Testis (tissue), 3 donors: ENCODE data around the gene PRSS27. TPM values are rescaled to one million over a fixed set of nuclear protein-coding genes. Genes with fewer than 3 reads are reported as not detected.
A peak's percentile ranks its signal among the peaks of the same experiment; 100 is the strongest.
"Not testable (repeated sequence)": the region's sequence is repeated elsewhere in the genome, so short reads cannot be mapped to it uniquely, and the experiment has no call there.

Source experiments
- DNase-seq: peaks from one replicate; pipeline ENCODE4 v3.0.0-alpha.2; 2019
- H3K27ac ChIP-seq, 2 donors: fragments of 200-600 bp; sonication (generic); one replicate each; pipeline ENCODE4 v1.5.1; 2019
- H3K27me3 ChIP-seq: fragments of 200-600 bp; sonication (generic); one replicate; pipeline ENCODE4 v1.5.1; 2019
- H3K36me3 ChIP-seq: fragments of 200-600 bp; sonication (generic); one replicate; pipeline ENCODE4 v1.5.1; 2017; ENCODE audit warnings: low read depth; ENCODE audit errors: missing control alignments
- H3K4me1 ChIP-seq: fragments of 200-600 bp; sonication (generic); one replicate; pipeline ENCODE4 v1.5.1; 2019
- H3K4me3 ChIP-seq, 2 donors: fragments of 200-600 bp; sonication (generic); one replicate each; pipeline ENCODE4 v1.5.1; 2017 to 2019
- H3K9me3 ChIP-seq: fragments of 200-600 bp; sonication (generic); one replicate; pipeline ENCODE4 v1.5.1; 2017
- POLR2A ChIP-seq: fragments of 450-650 bp; IDR thresholded peaks from one replicate; pipeline ENCODE4 v1.6.1; 2017; ENCODE audit warnings: antibody characterized with exemption, mild to moderate bottlenecking, moderate library complexity
- WGBS, 2 donors: methylation state at CpG; one replicate each; pipeline ENCODE4 v1.1.5; 2018; 5-methylcytosine and 5-hydroxymethylcytosine counted together
- intact Hi-C: fragments of 100-400 bp; cut with DNase I; formaldehyde crosslinking; loops from one replicate; pipeline ENCODE4 v1.15.1; 2023; ENCODE audit warnings: low total_unique reads
- polyA plus RNA-seq: library from polyadenylated mRNA; stranded (reverse); fragments of 350-450 nt; fragmentation: Illumina TruSeq; extraction: RNeasy Lipid Tissue Mini Kit (QIAGEN cat#74804); gene quantifications from one replicate; pipeline ENCODE4 v1.2.3, GENCODE V29; 2014; ENCODE audit warnings: low read depth, low replicate concordance; ENCODE audit not compliant: insufficient read depth
- total RNA-seq, 2 donors: library from RNA; depleted of rRNA; stranded (reverse); fragments of >200 nt; gene quantifications; one replicate each; pipeline ENCODE4 v1.2.3, GENCODE V29; 2016
- TF ChIP-seq, protein P1 (sequence below), 3 experiments: fragments of 450-650 bp in 2 of 3; fragments of 200-600 bp in 1 of 3; sonication (generic) in 1 of 3; IDR thresholded peaks; one replicate each; pipeline ENCODE4 v1.5.1; 2016 to 2019; ENCODE audit warnings: antibody characterized with exemption in 3 of 3, mild to moderate bottlenecking in 2 of 3, moderate library complexity in 1 of 3

PRSS27 gene
- total and polyA plus RNA-seq, 3 donors from 2014 or later: 4.3 to 6.7 (median 6.4) TPM

DNA sequence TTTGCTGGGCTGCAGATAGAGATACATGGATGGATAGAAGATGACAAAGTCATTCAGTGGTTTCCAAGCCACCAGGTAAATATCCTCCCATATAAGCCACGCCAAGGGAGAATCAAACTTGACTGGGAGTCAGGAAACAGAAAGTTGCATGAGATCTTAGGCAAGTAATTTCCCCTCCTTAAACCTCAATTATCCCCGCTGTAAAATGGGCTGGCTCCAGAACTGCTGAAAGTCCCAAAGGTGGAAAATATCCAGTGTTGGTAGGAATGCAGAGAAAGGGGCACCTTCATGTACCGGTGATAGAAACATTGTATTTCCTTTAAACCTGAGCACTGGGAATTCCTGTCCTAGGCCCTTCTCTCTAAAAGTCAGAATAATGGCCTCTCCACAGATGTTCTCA lies 43.1 kb downstream of the PRSS27 start:
- DNase-seq, H3K27me3 ChIP-seq, H3K4me3 ChIP-seq, H3K27ac ChIP-seq, H3K9me3 ChIP-seq, intact Hi-C loops, H3K36me3 ChIP-seq: not testable (repeated sequence)
- peaks cover 12% of the 10 kb centered on the region for H3K4me1 ChIP-seq
- 83 to 87% methylated on average over 3 of the region's 3 CpGs for WGBS, 2 donors

DNA sequence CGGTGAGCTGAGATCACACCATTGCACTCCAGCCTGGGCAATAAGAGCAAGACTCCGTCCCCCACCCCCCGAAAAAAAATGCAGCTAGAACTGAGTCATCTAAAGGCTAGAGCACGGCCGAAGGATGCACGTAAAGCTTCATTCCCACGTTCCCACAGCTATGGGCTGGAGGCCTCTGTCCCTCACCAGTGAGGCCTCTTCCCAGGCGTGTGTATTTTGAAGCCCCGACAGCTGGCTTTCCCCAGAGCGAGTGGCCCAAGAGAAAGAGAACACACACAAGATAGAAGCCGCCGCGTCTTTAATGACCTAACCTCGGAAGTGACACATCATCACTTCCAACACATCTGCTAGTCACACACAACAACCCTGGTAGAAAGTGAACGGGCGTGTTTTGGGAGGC lies 44.3 kb downstream of the PRSS27 start:
- WGBS, 2 donors: 85 to 87% methylated on average over 16 of the region's 16 CpGs
- no peaks in the 10 kb centered on the region for H3K36me3 ChIP-seq
- no peak overlapping the region for H3K27ac ChIP-seq
- no peak for TF ChIP-seq POLR2A
- TF ChIP-seq, protein P1, sequence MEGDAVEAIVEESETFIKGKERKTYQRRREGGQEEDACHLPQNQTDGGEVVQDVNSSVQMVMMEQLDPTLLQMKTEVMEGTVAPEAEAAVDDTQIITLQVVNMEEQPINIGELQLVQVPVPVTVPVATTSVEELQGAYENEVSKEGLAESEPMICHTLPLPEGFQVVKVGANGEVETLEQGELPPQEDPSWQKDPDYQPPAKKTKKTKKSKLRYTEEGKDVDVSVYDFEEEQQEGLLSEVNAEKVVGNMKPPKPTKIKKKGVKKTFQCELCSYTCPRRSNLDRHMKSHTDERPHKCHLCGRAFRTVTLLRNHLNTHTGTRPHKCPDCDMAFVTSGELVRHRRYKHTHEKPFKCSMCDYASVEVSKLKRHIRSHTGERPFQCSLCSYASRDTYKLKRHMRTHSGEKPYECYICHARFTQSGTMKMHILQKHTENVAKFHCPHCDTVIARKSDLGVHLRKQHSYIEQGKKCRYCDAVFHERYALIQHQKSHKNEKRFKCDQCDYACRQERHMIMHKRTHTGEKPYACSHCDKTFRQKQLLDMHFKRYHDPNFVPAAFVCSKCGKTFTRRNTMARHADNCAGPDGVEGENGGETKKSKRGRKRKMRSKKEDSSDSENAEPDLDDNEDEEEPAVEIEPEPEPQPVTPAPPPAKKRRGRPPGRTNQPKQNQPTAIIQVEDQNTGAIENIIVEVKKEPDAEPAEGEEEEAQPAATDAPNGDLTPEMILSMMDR (IDR thresholded peaks at IDR 0.05): no peak
- no peaks in the 10 kb centered on the region for H3K9me3 ChIP-seq
- no peak overlapping the region for H3K4me3 ChIP-seq
- no peaks in the 10 kb centered on the region for H3K27me3 ChIP-seq
- no peak for DNase-seq
- H3K4me1 ChIP-seq: peaks cover 13% of the 10 kb centered on the region
- intact Hi-C loops: no loop called here

DNA sequence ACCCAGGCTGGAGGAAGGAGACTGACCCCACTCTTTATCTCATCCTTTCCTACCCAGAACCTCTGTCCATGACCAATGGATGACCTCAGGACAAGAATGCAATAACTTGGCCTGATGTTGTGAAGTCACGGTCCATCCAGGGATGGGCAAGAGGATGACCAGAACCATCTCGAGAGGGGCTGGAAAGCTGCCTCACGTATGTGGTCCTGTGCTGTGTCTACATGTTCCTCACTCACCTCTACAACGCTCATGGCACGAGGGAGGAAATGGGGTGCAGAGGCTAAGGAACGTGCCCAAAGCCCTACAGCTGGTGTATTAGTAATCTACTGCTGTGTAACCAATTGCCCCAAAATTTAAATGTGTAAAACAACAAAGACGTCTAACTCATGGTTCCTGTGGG lies 45.0 kb downstream of the PRSS27 start:
- no peaks in the 10 kb centered on the region for H3K36me3 ChIP-seq
- no peak overlapping the region for H3K27ac ChIP-seq
- H3K9me3 ChIP-seq: no peaks in the 10 kb centered on the region
- H3K4me1 ChIP-seq: peaks cover 13% of the 10 kb centered on the region
- no peaks in the 10 kb centered on the region for H3K27me3 ChIP-seq
- intact Hi-C loops: no loop called here
- H3K4me3 ChIP-seq: no peak overlapping the region
- TF ChIP-seq POLR2A: no peak
- TF ChIP-seq, protein P1 (IDR thresholded peaks at IDR 0.05): no peak
- WGBS, 2 donors: 72 to 82% methylated on average over 7 of the region's 7 CpGs
- no peak for DNase-seq

DNA sequence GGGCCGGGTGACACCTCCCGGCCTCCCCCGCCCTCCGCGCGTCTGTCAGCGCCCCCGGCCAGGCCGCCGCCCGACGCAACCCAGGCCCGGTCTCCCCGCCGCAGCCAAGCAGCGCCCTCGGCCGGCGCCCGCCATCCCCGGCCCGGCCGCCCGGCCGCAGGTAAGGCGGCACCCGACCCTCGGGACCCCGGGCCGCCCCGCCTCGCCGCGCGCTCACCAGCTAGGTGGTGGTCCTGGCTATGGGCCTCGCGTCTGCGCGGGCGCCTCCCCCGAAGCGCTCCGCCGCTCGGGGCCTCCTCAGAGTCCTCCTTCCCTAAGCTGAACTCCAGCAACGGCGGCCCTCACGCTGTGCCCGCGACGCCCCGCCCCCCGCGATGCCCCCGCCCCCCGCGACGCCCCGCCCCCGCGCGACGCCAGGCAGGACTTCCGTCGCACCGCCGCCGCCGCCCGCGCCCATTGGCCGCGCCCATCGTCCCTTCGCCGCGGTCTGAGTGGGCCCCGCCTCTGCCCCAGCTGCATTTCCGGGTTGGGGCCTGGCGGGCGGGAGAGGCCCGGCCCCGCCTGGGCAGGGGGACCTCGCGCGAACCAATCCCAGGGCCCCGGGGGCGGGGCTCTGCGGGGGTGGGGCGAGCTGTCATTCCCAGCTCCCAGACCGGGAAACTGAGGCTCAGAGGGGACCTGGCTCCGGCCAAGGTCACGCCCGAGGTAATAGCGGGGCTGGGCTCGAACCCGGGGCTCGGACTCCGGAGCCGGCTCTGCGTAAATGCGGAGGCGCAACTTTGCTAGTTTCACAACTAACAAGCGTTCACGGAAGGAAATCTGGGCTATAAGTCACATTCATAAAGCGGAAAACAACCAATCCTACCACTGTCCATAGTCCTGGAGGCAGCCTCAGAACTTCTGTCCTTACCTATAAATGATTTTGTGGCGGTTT lies 46.7 kb downstream of the PRSS27 start:
- WGBS, 2 donors: 1 to 2% methylated on average over 4 to 22 of the region's 107 CpGs
- TF ChIP-seq POLR2A: no peak
- TF ChIP-seq, protein P1 (IDR thresholded peaks at IDR 0.05): no peak
- intact Hi-C loops: no loop called here

DNA sequence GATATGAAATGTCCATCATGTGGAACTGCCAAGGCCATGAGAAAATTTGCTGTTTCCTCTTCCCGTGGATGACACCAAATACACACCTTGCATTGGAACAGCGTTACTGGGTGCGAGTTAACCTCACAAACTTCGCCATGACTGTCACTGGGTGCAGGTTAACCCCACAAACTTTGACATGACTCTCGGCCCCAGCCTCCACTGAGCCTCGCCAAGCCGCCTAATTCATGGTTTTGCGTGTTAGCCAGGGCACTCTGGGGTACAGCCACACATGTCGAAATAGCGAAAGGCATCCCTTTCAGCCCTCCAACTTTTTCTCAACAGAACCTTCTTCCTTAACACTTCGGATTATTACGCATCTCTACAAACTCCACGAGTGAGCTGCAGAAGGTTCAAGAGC lies 48.3 kb downstream of the PRSS27 start:
- peaks cover 13% of the 10 kb centered on the region for H3K4me1 ChIP-seq
- TF ChIP-seq POLR2A: no peak
- TF ChIP-seq, protein P1 (IDR thresholded peaks at IDR 0.05): no peak
- no peak for DNase-seq
- H3K4me3 ChIP-seq: no peak overlapping the region
- no peaks in the 10 kb centered on the region for H3K27me3 ChIP-seq
- WGBS, 2 donors: 69 to 81% methylated on average over 13 of the region's 13 CpGs
- no peaks in the 10 kb centered on the region for H3K36me3 ChIP-seq
- intact Hi-C loops: no loop called here
- no peak overlapping the region for H3K27ac ChIP-seq
- no peaks in the 10 kb centered on the region for H3K9me3 ChIP-seq

More for the DNA sequence above, 46.7 kb downstream of the PRSS27 start:
- H3K27me3 ChIP-seq: no peaks in the 10 kb centered on the region
- no peaks in the 10 kb centered on the region for H3K36me3 ChIP-seq
- H3K4me3 ChIP-seq: peak overlapping the region; percentile 58 to 68
- peaks cover 13% of the 10 kb centered on the region for H3K4me1 ChIP-seq
- H3K27ac ChIP-seq: peak overlapping the region in 1 of 2 donors; percentile 68
- no peaks in the 10 kb centered on the region for H3K9me3 ChIP-seq
- peak; percentile 96 for DNase-seq
